GM12891 (cell line): ENCODE measurements around the gene NAPB.

Source experiments
- POLR2A ChIP-seq: IDR thresholded peaks from 2 replicates; pipeline ENCODE4 v1.6.1; 2011; ENCODE audit warnings: low read depth, low read length, control low read depth
- POLR2AphosphoS5 ChIP-seq: IDR thresholded peaks from 2 replicates; pipeline ENCODE4 v1.6.1; 2011; ENCODE audit warnings: low read depth, low read length, control low read depth
- POU2F2 ChIP-seq: IDR thresholded peaks from 2 replicates; pipeline ENCODE4 v1.6.1; 2011; ENCODE audit warnings: low read depth, mild to moderate bottlenecking, control low read depth, low read length, moderate library complexity
- SPI1 ChIP-seq: IDR thresholded peaks from 2 replicates; pipeline ENCODE4 v1.6.1; 2011; ENCODE audit warnings: low read depth, low read length, control low read depth
- TAF1 ChIP-seq: IDR thresholded peaks from 2 replicates; pipeline ENCODE4 v1.6.1; 2011; ENCODE audit warnings: low read depth, low read length, control low read depth

GRCh38 chr20:23456873-23457272 lies 35.6 kb upstream of the NAPB start:
- TF ChIP-seq POLR2A: no peak
- TF ChIP-seq TAF1: no peak
- TF ChIP-seq POLR2AphosphoS5: no peak
- no peak for TF ChIP-seq POU2F2
- TF ChIP-seq SPI1: no peak
